ENCODE measurements around the gene GOLGA6C. TPM values are rescaled to one million over a fixed set of nuclear protein-coding genes. Genes with fewer than 3 reads are reported as not detected.
A peak's percentile ranks its signal among the peaks of the same experiment; 100 is the strongest.

The GOLGA6C gene
- total and polyA plus RNA-seq, 9 donors = not detected

DNA sequence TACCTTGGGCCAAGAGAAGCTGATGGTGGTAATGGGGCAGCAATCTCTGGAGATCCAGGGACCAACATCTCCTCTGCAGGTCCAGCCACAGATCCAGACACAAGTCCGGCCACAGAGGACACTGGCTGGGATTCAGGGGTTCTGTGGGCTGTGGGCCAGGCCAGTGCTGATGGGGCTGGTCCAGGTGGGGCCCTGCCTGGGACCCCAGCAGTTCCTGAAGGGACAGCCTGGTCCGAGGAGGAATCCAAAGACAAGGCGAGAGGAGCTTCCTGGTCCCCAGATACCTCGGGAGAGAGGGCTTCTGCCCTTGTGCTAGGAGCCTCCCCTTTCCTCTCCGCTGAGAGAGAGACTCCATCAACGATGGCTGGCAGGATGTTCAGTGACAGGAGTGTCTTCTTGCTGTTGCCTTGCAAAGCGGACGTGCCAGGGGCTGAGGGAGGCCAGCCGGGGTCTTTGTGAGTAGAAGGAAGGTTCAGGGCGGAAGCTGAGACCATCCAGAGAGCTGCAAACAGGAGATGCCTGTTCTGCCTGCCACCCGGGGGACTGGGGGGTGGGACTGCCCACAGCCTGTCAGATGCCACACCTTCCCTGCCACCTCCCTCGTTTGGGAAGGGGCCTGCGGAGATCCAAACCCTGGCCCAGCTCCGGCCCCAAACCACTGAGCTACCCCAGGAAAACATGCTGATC is 24.5 kb upstream of the GOLGA6C start:
- TF ChIP-seq CTCF (IDR thresholded peaks at IDR 0.05) (no peak), POLR2A (IDR thresholded peaks at IDR 0.05) (no peak), EP300 (IDR thresholded peaks at IDR 0.05) (no peak)
- 63 to 69% (median 64%) methylated on average over 12 to 14 of the region's 14 CpGs for WGBS, 3 donors
- Histone ChIP-seq H3K36me3 (no peaks in the 10 kb centered on the region), H3K27me3 (no peaks in the 10 kb centered on the region), H3K4me3 (no peak overlapping the region), H3K4me1 (ENCODE audit: insufficient read depth) (no peaks in the 10 kb centered on the region), H3K9me3 (no peaks in the 10 kb centered on the region), H3K27ac (no peak overlapping the region)
- DNase-seq = peak in 1 of 5 donors; percentile 7
- intact Hi-C loops (cut with DNase I) = loop anchor here in 2 of 4 donors (10.0 kb wide), 2 partner anchors 81 to 91 kb away; no protein-coding TSS in a partner anchor

- no peak for DNase-seq
- no peak overlapping the region for H3K4me3 ChIP-seq
- H3K27me3 ChIP-seq = no peaks in the 10 kb centered on the region
Measured at GRCh38 chr15:75234191-75234810, 23.8 kb upstream of the GOLGA6C start.

GRCh38 chr15:75235051-75235673 is 23.0 kb upstream of the GOLGA6C start:
- WGBS, 3 donors = 71 to 83% (median 76%) methylated on average over 10 of the region's 10 CpGs
- H3K4me1 ChIP-seq (ENCODE audit: insufficient read depth) = no peaks in the 10 kb centered on the region
- no peak overlapping the region for H3K4me3 ChIP-seq
- intact Hi-C loops (cut with DNase I) = loop anchor here in 2 of 4 donors (10.0 kb wide), 2 partner anchors 80 to 90 kb away; no protein-coding TSS in a partner anchor
- H3K9me3 ChIP-seq = no peaks in the 10 kb centered on the region
- no peak overlapping the region for H3K27ac ChIP-seq
- no peak for DNase-seq
- no peaks in the 10 kb centered on the region for H3K27me3 ChIP-seq
- H3K36me3 ChIP-seq = no peaks in the 10 kb centered on the region
- TF ChIP-seq EP300 (IDR thresholded peaks at IDR 0.05) (no peak), POLR2A (IDR thresholded peaks at IDR 0.05) (no peak), CTCF (IDR thresholded peaks at IDR 0.05) (no peak)

More at GRCh38 chr15:75234191-75234810, 23.8 kb upstream of the GOLGA6C start:
- H3K36me3 ChIP-seq = no peaks in the 10 kb centered on the region
- no peak overlapping the region for H3K27ac ChIP-seq
- WGBS, 3 donors = 82 to 95% (median 90%) methylated on average over 5 of the region's 5 CpGs
- no peaks in the 10 kb centered on the region for H3K9me3 ChIP-seq
- no peaks in the 10 kb centered on the region for H3K4me1 ChIP-seq (ENCODE audit: insufficient read depth)
- TF ChIP-seq CTCF (IDR thresholded peaks at IDR 0.05) = no peak
- no peak for TF ChIP-seq EP300 (IDR thresholded peaks at IDR 0.05)
- no peak for TF ChIP-seq POLR2A (IDR thresholded peaks at IDR 0.05)
- intact Hi-C loops (cut with DNase I) = loop anchor here in 2 of 4 donors (10.0 kb wide), 2 partner anchors 80 to 90 kb away; no protein-coding TSS in a partner anchor

Measured in ovary (tissue), 9 donors.